ENCODE results near the gene LRRC8C. TPM values are rescaled to one million over a fixed set of nuclear protein-coding genes. Genes with fewer than 3 reads are reported as not detected.

LRRC8C gene
- total RNA-seq, 1 donor from 2014 or later = 2.3 TPM

DNA sequence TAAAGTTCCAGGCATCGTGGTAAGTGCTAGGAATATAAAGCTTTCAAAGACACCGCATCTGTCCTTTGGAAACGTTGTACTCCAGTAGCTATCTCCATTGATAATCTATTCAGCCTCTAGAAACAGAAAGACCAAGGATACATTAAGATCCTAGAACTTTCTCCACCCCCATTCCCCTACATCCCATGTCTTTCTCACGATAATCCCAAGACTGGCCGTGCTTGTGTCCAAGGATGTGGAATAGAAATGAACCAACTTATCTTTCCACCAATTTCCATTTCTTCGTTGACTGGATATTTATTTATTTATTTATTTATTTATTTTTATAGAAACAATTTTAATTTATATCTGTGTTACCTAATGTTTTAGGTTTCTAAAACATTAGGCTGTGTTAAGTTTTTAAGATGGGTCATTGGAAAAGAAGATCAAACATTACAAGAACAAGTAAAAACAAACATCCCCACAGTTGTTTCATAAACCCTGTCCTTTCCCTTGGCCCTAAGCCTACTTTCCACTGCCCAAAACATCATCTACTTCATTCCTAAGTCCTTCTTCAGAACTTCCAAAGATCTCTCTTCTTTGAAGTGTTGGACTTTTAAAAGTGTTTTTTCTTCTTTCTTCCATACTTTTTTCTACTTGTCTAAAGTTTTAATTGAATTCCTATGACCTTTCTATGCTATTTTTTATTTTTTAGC lies 39.7 kb downstream of the LRRC8C start:
- Histone ChIP-seq H3K27ac (ENCODE audit: low read depth, low read length) (peak overlapping the region; percentile 49), H3K4me3 (ENCODE audit: insufficient read depth, low read depth, low read length) (no peak overlapping the region), H3K36me3 (ENCODE audit: insufficient read depth, low read length) (no peaks in the 10 kb centered on the region), H3K79me2 (ENCODE audit: insufficient read depth, low read length) (peaks cover 27% of the 10 kb centered on the region), H2AFZ (ENCODE audit: low read depth, low read length) (no peak overlapping the region), H3K4me2 (ENCODE audit: low read length) (peak overlapping the region; percentile 38), H3K27me3 (ENCODE audit: insufficient read depth, low read length) (no peaks in the 10 kb centered on the region), H3K4me1 (ENCODE audit: insufficient read depth, low read length) (peaks cover 18% of the 10 kb centered on the region), H3K9me3 (ENCODE audit: insufficient read depth, low read depth, low read length) (no peaks in the 10 kb centered on the region), H3K9ac (ENCODE audit: low read length) (no peak overlapping the region), H4K20me1 (ENCODE audit: insufficient read depth, low read length) (no peaks in the 10 kb centered on the region)
- DNase-seq (ENCODE audit: low read depth) = peak; percentile 22
- peak; percentile 43 for FAIRE-seq
- Mint-ChIP-seq H3K27me3 (ENCODE audit: low read depth, unreplicated experiment) (no peaks in the 10 kb centered on the region), H3K4me1 (ENCODE audit: low read depth, unreplicated experiment) (peaks cover 3% of the 10 kb centered on the region), H3K4me3 (ENCODE audit: unreplicated experiment) (no peak overlapping the region), H3K36me3 (ENCODE audit: low read depth, unreplicated experiment) (no peaks in the 10 kb centered on the region), H3K27ac (ENCODE audit: unreplicated experiment) (no peak overlapping the region), H3K9me3 (ENCODE audit: unreplicated experiment) (no peaks in the 10 kb centered on the region)
- no peak for TF ChIP-seq EZH2 (IDR thresholded peaks at IDR 0.05; ENCODE audit: insufficient read depth, low read length)
- TF ChIP-seq, protein P1, sequence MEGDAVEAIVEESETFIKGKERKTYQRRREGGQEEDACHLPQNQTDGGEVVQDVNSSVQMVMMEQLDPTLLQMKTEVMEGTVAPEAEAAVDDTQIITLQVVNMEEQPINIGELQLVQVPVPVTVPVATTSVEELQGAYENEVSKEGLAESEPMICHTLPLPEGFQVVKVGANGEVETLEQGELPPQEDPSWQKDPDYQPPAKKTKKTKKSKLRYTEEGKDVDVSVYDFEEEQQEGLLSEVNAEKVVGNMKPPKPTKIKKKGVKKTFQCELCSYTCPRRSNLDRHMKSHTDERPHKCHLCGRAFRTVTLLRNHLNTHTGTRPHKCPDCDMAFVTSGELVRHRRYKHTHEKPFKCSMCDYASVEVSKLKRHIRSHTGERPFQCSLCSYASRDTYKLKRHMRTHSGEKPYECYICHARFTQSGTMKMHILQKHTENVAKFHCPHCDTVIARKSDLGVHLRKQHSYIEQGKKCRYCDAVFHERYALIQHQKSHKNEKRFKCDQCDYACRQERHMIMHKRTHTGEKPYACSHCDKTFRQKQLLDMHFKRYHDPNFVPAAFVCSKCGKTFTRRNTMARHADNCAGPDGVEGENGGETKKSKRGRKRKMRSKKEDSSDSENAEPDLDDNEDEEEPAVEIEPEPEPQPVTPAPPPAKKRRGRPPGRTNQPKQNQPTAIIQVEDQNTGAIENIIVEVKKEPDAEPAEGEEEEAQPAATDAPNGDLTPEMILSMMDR (IDR thresholded peaks at IDR 0.05; ENCODE audit: insufficient read depth, low read depth, low read length) = no peak

DNA sequence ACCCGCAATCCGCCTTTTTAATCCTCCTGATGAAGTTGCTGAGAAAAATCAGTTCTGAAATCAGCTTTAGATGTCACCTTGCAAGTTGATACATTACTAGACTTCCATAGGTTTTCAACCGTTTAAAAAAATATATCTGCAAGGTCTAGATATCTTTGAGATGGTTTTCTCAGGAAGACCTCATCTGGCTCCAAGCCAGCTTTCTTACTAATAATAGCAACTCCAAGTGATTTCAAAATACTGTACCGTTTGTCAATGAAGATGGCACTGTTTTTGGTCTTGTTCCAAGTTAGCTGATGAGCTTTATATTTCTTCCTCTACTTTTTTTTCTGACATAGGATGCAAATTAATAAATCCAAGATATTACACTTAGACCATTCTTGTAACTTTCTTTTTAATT lies 40.3 kb downstream of the LRRC8C start:
- DNase-seq (ENCODE audit: low read depth) (no peak), FAIRE-seq (no peak)
- H3K9me3 ChIP-seq (ENCODE audit: insufficient read depth, low read depth, low read length) = no peaks in the 10 kb centered on the region
- no peaks in the 10 kb centered on the region for H3K27me3 ChIP-seq (ENCODE audit: insufficient read depth, low read length)
- peaks cover 27% of the 10 kb centered on the region for H3K79me2 ChIP-seq (ENCODE audit: insufficient read depth, low read length)
- no peak overlapping the region for H2AFZ ChIP-seq (ENCODE audit: low read depth, low read length)
- no peak overlapping the region for H3K9ac ChIP-seq (ENCODE audit: low read length)
- no peak overlapping the region for H3K4me3 ChIP-seq (ENCODE audit: insufficient read depth, low read depth, low read length)
- Mint-ChIP-seq H3K9me3 (ENCODE audit: unreplicated experiment) (no peaks in the 10 kb centered on the region), H3K4me1 (ENCODE audit: low read depth, unreplicated experiment) (peaks cover 3% of the 10 kb centered on the region), H3K36me3 (ENCODE audit: low read depth, unreplicated experiment) (no peaks in the 10 kb centered on the region), H3K4me3 (ENCODE audit: unreplicated experiment) (no peak overlapping the region), H3K27me3 (ENCODE audit: low read depth, unreplicated experiment) (no peaks in the 10 kb centered on the region), H3K27ac (ENCODE audit: unreplicated experiment) (no peak overlapping the region)
- no peak overlapping the region for H3K4me2 ChIP-seq (ENCODE audit: low read length)
- H4K20me1 ChIP-seq (ENCODE audit: insufficient read depth, low read length) = no peaks in the 10 kb centered on the region
- no peak for TF ChIP-seq EZH2 (IDR thresholded peaks at IDR 0.05; ENCODE audit: insufficient read depth, low read length)
- TF ChIP-seq, protein P1 (IDR thresholded peaks at IDR 0.05; ENCODE audit: insufficient read depth, low read depth, low read length) = no peak
- peaks cover 18% of the 10 kb centered on the region for H3K4me1 ChIP-seq (ENCODE audit: insufficient read depth, low read length)
- no peak overlapping the region for H3K27ac ChIP-seq (ENCODE audit: low read depth, low read length)
- H3K36me3 ChIP-seq (ENCODE audit: insufficient read depth, low read length) = no peaks in the 10 kb centered on the region

DNA sequence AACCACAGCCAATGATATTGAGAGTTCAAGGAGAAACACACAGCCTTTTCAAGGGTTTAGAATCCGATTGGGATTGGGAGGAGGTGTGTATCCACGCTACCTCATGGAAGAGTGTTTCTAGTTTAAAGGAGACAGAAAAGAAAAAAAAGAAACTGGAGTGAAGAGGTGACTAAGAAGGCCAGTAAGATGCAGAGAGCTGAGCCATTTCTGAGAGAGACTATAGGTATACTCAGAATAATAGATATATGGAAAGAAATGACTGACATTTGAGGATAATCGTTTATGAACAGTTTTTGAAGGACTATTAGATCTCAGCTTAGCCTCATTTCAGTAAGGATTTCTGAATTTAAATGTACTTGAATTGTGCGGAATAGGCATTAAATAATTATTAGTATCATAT lies 42.8 kb downstream of the LRRC8C start:
- TF ChIP-seq, protein P1 (IDR thresholded peaks at IDR 0.05; ENCODE audit: insufficient read depth, low read depth, low read length) = no peak
- TF ChIP-seq EZH2 (IDR thresholded peaks at IDR 0.05; ENCODE audit: insufficient read depth, low read length) = no peak
- peaks cover 2% of the 10 kb centered on the region for H4K20me1 ChIP-seq (ENCODE audit: insufficient read depth, low read length)
- H3K27me3 ChIP-seq (ENCODE audit: insufficient read depth, low read length) = no peaks in the 10 kb centered on the region
- H3K27ac ChIP-seq (ENCODE audit: low read depth, low read length) = no peak overlapping the region
- no peak for FAIRE-seq
- Mint-ChIP-seq H3K9me3 (ENCODE audit: unreplicated experiment) (no peaks in the 10 kb centered on the region), H3K36me3 (ENCODE audit: low read depth, unreplicated experiment) (no peaks in the 10 kb centered on the region), H3K4me3 (ENCODE audit: unreplicated experiment) (no peak overlapping the region), H3K27me3 (ENCODE audit: low read depth, unreplicated experiment) (no peaks in the 10 kb centered on the region), H3K27ac (ENCODE audit: unreplicated experiment) (no peak overlapping the region), H3K4me1 (ENCODE audit: low read depth, unreplicated experiment) (peaks cover 3% of the 10 kb centered on the region)
- no peak for DNase-seq (ENCODE audit: low read depth)
- no peak overlapping the region for H3K9ac ChIP-seq (ENCODE audit: low read length)
- peaks cover 25% of the 10 kb centered on the region for H3K79me2 ChIP-seq (ENCODE audit: insufficient read depth, low read length)
- H3K36me3 ChIP-seq (ENCODE audit: insufficient read depth, low read length) = no peaks in the 10 kb centered on the region
- no peaks in the 10 kb centered on the region for H3K9me3 ChIP-seq (ENCODE audit: insufficient read depth, low read depth, low read length)
- peaks cover 18% of the 10 kb centered on the region for H3K4me1 ChIP-seq (ENCODE audit: insufficient read depth, low read length)
- H3K4me2 ChIP-seq (ENCODE audit: low read length) = no peak overlapping the region
- no peak overlapping the region for H3K4me3 ChIP-seq (ENCODE audit: insufficient read depth, low read depth, low read length)
- no peak overlapping the region for H2AFZ ChIP-seq (ENCODE audit: low read depth, low read length)

Measured in astrocyte (in vitro differentiated cells and primary cell).